Measurements from ENCODE around the gene PIR.

PIR gene

GRCh38 chrX:15493118-15493962 is at the start of gene PIR:
PIR (minus strand) TSS chrX:15493333; CDS start chrX:15491257, 2,076 bp downstream.
- peak; percentile 74 to 77 for DNase-seq

- DNase-seq: no peak
Observed at GRCh38 chrX:15530318-15530717, 37.2 kb upstream of the PIR start.

- DNase-seq: no peak
Observed at GRCh38 chrX:15529165-15529564, 36.0 kb upstream of the PIR start.

GRCh38 chrX:15525664-15526416 is 32.7 kb upstream of the PIR start:
- DNase-seq: no peak

- no peak for DNase-seq
Observed at GRCh38 chrX:15524417-15524816, 31.3 kb upstream of the PIR start.

GRCh38 chrX:15523088-15523487 is 30.0 kb upstream of the PIR start:
- DNase-seq: no peak

GRCh38 chrX:15522464-15522863 is 29.3 kb upstream of the PIR start:
- DNase-seq: no peak

- no peak for DNase-seq
Observed at GRCh38 chrX:15515931-15516330, 22.8 kb upstream of the PIR start.

- DNase-seq: no peak
Observed at GRCh38 chrX:15514279-15514678, 21.1 kb upstream of the PIR start.

GRCh38 chrX:15512401-15512965 is 19.4 kb upstream of the PIR start:
- DNase-seq: peak; percentile 2 to 35

- DNase-seq: no peak
Observed at GRCh38 chrX:15511563-15511962, 18.4 kb upstream of the PIR start.

GRCh38 chrX:15509845-15510244 is 16.7 kb upstream of the PIR start:
- DNase-seq: no peak

- no peak for DNase-seq
Observed at GRCh38 chrX:15507005-15507404, 13.9 kb upstream of the PIR start.

- DNase-seq: no peak
Observed at GRCh38 chrX:15505101-15505500, 12.0 kb upstream of the PIR start.

- no peak for DNase-seq
Observed at GRCh38 chrX:15504661-15505060, 11.5 kb upstream of the PIR start.

- no peak for DNase-seq
Observed at GRCh38 chrX:15501506-15501905, 8.4 kb upstream of the PIR start.

GRCh38 chrX:15500497-15500966 is 7.4 kb upstream of the PIR start, which contains the start of gene BMX:
BMX (plus strand) TSS chrX:15500807; CDS start chrX:15508354, 7,547 bp downstream.
- DNase-seq: no peak

- DNase-seq: no peak
Observed at GRCh38 chrX:15499976-15500375, 6.8 kb upstream of the PIR start.

- no peak for DNase-seq
Observed at GRCh38 chrX:15498741-15499140, 5.6 kb upstream of the PIR start.

GRCh38 chrX:15497865-15498264 is 4.7 kb upstream of the PIR start:
- DNase-seq: peak; percentile 8 to 78

- no peak for DNase-seq
Observed at GRCh38 chrX:15496824-15497223, 3.7 kb upstream of the PIR start.

- DNase-seq: no peak
Observed at GRCh38 chrX:15495801-15496200, 2.7 kb upstream of the PIR start.

GRCh38 chrX:15492469-15492868 is 664 bp downstream of the PIR start:
- DNase-seq: no peak

GRCh38 chrX:15483891-15484290 is 9.2 kb downstream of the PIR start:
- no peak for DNase-seq

All from inflammatory macrophage treated with lipopolysaccharide for 1 hour (primary cell).